ENCODE measurements around the gene TTLL4.

DNA sequence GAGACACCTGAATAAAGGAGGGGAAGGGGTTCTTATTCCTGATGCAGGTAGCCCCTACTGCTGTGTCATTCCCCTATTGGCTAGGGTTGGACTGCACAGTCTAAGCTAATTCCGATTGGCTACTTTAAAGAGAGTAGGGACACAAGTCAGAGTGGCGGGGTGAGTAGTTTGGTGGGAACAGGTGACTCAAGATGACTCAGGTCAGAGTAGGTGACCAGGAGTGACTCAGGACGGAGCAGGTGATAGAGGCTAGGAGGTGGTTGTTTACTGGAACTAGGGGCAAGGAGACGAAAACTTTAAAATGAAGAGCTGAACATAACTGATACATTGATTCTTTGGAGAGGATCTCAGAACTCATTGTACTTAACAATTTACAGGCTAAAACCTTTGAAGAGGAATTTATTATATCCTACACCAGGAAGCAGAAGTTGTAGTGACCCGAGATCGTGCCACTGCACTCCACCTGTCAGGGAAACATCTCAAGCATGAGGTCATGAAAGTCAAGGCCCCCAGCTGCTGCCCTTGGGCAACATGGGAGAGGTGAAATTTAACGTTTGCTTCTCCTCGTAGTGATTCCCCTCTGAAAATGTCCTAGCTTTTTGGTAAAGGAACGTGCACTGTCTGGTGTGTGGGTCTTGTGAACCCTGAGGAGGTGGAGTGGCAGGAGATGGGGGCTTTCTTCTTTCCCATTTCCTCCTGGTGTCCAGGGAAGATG lies 66.8 kb downstream of the TTLL4 start:
- no peak for TF ChIP-seq POLR2A (IDR thresholded peaks at IDR 0.05)
- TF ChIP-seq, protein P1, sequence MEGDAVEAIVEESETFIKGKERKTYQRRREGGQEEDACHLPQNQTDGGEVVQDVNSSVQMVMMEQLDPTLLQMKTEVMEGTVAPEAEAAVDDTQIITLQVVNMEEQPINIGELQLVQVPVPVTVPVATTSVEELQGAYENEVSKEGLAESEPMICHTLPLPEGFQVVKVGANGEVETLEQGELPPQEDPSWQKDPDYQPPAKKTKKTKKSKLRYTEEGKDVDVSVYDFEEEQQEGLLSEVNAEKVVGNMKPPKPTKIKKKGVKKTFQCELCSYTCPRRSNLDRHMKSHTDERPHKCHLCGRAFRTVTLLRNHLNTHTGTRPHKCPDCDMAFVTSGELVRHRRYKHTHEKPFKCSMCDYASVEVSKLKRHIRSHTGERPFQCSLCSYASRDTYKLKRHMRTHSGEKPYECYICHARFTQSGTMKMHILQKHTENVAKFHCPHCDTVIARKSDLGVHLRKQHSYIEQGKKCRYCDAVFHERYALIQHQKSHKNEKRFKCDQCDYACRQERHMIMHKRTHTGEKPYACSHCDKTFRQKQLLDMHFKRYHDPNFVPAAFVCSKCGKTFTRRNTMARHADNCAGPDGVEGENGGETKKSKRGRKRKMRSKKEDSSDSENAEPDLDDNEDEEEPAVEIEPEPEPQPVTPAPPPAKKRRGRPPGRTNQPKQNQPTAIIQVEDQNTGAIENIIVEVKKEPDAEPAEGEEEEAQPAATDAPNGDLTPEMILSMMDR (IDR thresholded peaks at IDR 0.05): no peak

Data from testis (tissue), 2 donors.